NCI-H146 (cell line): ENCODE measurements around the gene ZNF26.
"Not testable (repeated sequence)": the region's sequence is repeated elsewhere in the genome, so short reads cannot be mapped to it uniquely, and the experiment has no call there.

Experiments
- DNase-seq: peaks from one replicate; lab custom pipeline; 2025; lab: John Stamatoyannopoulos, UW

Gene ZNF26

DNA sequence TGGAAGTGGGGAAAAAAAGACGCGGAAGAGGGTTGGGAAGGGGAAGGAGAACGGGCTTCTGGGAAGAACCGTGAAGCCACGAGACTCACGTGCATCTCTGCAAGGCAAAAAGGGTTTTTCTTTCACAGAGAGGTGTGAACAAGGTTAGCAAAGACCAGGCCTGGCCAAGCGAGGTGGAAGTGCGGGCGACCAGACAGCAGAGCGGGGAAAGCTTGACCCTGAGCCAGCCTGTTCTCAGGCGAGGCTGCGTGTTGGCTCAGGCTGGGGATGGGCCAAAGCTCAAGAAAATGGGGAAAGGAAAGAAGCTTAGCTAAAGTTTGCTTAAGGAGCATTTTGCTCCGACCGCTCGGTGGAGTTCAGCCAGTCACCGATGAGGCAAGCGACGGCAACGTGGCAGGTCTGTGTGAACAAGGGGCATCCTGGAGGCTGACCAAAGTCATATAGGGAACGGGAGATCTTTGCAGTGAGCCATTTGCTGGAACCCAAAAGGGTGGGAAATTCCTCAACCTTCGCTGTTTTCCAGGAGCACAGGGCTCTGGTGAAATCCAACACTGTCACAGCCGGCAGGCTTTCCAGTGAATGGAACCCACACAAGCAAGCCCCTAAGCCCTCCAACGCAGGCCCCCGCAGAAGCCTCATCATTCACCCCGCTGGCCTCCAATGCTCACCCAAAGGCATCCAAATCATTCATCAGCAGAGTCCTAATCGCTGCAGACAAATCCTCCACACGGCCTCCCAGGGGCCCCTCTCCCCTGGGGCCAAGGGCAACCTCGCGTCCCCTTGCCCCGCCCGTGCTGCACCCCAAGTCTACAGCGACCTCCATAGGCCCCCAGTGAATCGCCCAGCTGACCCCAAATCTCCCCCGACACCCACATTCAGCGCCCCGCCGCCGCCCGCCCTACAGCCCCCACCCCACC is 30.8 kb upstream of the ZNF26 start:
- DNase-seq: peak; percentile 41

DNA sequence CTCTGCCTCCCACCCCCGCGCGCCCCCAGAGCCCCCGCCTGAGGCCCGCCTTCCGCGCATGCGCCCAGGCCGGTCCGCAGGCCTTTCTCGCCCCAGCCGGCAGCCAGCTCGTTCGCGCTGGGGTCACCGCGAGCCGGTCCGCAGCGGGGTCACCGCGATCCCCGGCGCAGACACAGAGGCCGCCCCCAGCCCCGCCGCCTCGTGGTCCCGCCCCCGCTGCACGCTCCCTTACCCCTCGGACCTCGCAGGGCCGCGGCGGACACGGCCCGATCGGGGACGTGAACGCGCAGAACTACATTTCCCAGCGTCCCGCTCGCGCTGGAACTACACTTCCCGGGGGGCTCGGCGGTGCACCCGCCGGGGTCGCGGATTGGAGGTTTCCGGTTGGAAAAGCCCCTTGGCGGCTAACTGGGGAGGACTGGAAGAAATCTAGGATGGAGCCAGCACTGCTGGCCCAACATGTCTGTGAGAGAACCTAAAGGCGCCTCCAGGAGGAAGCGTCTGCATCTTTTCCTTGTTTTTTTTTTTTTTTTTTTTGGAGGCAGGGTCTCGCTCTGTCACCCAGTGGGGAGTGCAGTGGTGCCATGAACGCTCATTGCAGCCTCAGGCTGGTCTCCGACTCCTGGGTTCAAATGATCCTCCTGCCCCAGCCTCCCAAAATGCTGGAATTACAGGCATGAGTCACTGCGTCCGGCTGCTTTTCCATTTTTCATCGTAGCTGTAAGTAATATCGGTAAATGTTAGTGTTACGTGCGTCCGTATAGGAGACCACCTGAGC is 30.0 kb upstream of the ZNF26 start, which contains the start of gene ZNF605:
TSS of gene ZNF605 (minus strand) at position 296 of the 778 bp plus-strand sequence. CDS start 10,671 bp downstream, outside the sequence.
- peak; percentile 91 for DNase-seq

DNA sequence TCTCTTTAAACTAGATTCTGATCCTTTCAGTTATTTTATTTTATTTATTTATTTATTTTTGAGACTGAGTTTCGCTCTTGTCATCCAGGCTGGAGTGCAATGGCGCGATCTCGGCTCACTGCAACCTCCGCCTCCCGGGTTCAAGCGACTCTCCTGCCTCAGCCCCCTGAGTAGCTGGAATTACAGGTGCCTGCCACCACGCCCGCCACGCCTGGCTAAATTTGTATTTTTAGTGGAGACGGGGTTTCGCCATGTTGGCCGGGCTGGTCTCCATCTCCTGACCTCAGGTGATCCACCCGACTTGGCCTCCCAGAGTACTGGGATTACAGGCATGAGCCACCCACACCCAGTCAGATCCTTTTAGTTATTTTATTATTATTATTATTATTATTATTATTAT is 24.4 kb upstream of the ZNF26 start:
- DNase-seq: not testable (repeated sequence)

DNA sequence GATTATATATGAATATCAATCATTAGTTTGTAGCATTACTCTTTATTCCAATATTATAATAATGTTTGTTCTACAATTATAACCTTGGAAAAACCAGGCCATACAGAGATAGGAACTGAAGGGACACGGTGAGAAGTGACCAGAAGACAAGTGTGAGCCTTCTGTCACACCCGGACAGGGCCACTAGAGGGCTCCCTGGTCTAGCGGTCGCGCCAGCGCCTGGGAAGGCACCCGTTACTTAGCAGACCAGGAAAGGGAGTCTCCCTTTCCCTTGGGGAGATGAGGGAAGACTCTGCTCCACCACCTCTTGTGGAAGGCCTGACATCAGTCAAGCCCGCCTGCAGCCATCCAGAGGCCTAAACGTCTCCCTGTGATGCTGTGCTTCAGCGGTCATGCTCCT is 22.2 kb upstream of the ZNF26 start:
- not testable (repeated sequence) for DNase-seq

DNA sequence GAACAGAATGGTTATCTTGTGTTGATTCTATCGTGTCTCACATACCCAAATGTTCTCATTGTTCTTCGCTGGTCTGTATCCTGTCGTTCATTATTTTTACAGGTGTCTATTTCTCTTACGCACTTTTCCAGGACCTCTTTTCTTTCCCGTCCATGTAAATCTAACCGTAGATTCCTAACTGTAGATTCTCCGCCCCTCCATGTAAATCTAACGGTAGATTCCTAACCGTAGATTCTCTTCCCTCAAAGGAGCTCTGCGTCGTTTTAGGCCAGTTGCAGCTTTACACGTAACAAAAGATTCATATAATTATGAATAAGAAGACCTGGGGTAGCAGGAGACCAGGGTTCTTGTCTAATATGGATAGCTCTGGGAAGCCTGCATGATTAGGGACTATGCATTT is 20.4 kb upstream of the ZNF26 start:
- DNase-seq: no peak

DNA sequence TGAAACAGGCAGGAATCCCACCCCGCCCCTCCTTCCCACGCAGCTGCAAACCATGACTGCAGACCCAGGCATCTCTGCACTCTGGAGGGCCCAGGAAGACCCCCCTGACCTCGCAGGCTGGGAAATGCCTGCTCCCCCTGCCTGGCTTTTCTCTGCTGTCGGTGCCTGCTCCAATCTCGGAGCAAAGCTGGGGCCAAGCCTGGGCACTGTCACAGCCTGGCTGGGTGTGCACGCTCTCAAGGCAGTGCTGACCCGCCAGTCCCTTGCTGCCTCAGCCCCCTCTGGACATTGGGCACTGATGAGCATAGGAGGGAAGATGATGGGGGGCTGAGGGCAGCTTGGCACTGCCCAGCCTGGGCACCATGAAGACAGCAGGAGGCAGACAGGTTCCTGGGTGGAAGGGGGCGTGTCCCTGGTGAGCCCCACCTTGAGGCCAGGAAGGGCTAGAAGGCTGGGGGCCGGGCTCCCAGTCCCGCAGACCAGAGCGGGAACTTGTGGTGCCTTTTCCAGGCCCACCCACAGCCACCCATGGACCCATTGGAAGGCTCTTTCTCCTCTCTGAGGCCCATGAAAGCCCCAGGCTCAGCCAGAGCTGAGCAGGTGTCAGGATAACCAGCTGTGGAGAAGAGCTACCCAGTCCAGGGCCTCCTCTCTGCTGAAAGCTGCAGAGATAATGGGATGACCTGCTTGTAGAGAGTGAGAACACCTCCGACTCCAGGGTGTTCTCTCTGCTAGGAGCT is 19.3 kb upstream of the ZNF26 start:
- no peak for DNase-seq

DNA sequence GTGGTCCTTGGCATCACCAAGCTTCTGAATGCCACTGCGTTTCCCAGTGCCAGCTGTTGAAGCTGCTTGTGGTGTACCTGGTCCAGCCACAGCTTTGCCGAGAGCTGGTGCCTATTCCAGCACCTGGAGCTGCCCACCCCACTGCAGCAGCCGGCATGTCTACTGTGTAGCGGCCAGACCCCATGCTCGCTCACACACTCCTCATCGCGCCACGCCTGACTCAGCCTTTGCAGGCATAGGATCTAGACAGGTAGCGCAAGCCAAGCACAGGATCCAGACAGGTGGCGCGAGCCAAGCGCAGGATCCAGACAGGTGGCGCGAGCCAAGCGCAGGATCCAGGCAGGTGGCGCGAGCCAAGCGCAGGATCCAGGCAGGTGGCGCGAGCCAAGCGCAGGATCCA is 18.4 kb upstream of the ZNF26 start:
- DNase-seq: no peak

DNA sequence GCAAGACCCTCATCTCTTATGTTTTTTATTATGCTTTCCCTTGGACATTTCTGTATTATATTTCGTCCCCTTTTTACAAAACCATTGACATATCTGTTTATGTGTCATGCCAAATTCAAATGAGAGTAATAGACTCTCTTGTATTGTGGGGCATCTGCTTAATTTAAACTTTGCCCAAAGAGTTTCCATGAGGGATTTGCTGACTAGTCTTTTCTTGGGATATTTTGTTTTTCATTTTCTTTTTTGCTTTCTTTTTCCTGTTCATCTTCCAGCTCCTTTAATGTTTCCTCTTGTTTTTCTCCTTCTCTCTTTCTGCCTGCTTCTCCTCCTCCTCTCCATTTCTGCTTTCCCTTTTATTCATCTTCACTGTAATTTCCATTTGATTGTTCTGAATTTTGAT is 13.8 kb upstream of the ZNF26 start:
- DNase-seq: no peak

DNA sequence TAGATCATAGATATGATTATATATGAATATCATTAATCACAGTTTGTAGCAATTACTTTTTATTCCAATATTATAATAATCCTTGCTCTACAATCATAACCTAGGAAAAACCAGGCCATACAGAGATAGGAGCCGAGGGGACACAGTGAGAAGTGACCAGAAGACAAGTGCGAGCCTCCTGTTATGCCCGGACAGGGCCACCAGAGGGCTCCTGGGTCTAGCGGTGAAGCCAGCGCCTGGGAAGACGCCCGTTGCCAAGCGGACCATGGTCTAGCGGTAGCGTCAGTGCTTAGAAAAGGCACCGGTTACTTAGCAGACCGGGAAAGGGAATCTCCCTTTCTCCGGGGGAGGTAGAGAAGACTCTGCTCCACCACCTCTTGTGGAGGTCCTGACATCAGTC is 9.3 kb upstream of the ZNF26 start:
- DNase-seq: not testable (repeated sequence)

DNA sequence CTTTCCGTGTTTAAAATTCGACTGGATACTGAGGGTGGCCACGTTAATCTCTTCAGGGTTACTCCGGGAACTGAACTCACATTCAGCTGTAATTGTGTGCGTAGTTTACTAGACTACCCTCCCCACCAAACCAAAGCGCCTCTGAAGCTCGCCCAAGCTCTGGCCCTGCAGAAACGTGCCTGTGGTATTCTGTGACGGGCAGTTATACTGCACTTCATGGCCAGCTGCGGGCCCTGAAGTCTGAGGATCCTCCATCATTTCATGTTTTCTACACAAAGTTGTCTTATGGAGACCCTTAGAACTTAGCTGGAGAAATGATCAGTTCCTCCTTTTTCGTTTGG is 688 bp downstream of the ZNF26 start:
- DNase-seq: no peak

DNA sequence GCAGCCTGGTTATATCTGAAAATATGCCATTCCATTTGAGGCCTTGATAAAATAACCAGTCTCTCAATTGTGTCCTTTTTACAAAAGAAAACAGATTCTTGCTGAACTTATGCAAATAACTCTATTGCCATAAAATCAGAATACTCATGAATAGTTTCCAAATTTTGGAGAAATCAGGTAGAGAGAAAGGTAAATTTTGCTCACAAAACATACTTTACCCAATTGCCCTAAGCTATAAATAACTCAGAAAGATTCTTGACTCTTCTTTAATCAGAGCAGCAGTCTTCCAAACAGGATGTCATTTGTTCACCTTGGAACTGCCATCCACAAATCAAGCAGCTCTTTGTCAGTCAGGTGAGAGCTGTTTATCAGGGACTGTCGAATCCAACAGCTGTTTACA is 12.6 kb downstream of the ZNF26 start:
- DNase-seq: no peak

DNA sequence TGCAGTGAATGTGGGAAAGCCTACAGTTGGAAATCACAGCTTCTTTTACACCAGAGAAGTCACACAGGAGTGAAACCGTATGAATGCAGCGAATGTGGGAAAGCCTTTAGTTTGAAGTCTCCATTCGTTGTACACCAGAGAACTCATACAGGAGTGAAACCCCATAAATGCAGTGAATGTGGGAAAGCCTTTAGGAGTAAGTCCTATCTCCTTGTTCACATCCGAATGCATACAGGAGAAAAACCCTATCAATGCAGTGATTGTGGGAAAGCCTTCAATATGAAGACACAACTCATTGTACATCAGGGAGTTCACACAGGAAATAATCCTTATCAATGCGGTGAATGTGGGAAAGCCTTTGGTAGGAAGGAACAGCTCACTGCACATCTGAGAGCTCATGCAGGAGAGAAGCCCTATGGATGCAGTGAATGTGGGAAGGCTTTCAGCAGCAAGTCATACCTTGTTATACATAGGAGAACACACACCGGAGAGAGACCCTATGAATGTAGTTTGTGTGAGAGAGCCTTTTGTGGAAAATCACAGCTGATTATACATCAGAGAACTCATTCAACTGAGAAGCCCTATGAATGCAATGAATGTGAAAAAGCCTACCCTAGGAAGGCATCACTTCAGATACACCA is 24.6 kb downstream of the ZNF26 start:
- no peak for DNase-seq

DNA sequence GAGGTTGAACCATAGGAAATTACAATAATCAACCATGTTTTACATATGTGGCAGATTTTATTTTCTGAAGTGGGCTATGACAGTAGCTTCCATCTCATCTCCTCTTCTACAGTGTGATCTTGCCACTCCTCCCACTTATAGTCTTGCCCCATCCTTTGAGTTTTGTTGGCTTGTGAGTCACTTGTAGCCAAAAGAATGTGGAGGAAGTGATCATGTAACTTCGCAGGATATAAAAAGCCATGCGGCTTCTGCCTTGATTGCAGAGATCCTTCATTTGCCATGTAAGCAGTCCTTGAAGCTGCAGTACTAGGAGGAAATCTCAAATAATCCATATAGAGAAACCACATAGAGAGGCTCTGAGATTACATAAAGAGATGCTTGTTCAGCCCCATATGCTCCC is 37.4 kb downstream of the ZNF26 start:
- no peak for DNase-seq

DNA sequence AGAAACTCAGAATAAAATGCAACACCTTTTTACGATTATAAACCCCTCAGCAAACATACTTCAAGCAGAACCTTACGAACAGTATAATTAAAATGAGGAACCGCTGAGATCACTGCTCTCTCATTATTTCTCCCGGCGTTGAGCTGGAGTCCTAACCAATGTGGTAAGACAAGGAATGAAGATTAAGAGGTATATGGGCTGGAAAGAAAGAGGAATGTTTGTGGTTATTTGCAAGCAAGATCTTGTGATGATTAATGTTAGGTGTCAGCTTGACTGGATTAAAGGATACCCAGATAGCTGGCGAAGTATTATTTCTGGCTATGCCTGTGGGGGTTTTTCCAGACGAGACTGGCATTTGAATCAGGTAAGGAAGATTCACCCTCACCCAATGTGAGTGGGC is 40.8 kb downstream of the ZNF26 start:
- no peak for DNase-seq

DNA sequence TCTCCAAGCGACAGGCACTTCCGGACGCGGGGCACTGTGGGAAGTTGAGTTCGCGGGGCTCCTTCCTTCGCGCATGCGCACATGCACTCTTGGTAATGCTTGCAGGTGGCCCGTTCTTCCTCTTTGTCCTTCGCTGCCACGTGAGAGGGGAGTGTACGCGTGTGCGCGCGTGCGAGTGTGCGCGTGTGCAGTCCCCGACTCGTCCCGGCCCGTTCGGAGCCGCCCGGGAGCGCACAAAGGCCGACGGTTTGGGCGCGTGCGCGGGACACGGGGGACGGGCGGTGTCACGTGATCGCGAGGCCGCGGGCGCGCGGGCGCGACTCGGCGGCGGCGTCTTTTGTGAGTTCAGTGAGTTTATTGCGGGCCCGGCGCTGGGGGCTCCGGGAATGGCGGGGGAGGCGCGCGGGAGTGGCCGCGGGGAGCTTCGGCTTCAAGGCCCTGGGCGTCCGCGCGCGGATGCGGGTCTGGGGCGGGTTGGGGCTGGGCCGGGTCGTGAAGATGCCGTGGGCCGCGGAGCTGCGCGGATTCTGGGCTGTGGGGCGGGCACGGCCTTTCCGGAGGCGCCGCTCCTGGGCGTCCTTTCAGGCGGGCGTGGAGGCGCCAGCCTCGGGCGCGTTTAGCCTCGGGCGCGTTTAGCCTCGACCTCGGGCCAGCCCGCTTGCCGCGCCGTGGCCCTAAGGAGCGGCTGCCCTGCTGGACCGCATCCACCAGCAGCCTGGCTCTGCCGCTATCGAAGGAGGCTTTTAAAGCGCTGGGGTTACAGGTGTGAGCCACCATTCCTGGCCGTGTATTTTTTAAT is 51.2 kb downstream of the ZNF26 start, which contains the start of gene ZNF84:
TSS of gene ZNF84 (plus strand) at position 303 of the 799 bp plus-strand sequence. CDS start 3,959 bp downstream, outside the sequence.
- peak; percentile 99 for DNase-seq

DNA sequence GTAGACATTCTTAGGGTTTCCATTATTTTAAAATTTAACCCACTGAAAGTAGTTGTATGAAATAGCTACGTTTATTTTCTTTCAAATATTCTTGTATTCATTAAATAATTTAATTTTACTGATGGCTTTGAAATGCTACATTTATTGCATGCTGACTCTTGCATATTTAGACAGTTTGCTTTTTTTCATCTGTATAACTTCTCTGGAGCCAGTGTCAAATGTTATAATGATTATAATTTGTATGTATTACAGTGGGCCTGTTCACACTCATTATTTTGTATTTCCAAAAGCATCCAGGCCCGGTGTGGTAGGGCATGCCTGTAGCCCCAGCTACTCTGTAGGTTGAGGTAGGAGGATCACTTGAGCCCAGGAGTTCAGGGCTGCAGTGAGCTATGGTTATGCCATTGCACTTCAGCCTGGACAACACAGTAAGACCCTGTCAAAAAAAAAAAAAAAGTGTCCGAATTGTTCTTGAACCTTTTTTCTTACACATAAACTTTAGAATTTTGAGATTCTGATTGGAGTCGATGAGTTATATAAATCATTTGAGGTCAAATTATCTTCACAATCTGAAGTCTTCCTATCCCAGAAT is 52.0 kb downstream of the ZNF26 start:
- no peak for DNase-seq

DNA sequence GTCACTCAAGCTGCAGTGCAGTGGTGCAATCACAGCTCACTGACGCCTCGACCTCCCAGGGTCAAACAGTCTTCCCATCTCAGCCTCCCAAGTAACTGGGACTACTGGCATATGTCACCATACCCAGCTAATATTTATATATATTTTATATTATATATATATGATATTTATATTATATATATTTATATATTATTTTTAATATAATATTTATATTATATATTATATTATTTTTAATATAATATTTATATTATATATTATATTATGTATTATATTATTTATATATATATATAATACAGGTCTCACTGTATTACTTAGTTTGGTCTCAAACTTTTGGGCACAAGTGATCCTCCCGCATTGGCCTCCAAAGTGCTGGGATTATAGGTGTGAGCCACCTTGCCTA is 60.5 kb downstream of the ZNF26 start:
- DNase-seq: no peak

DNA sequence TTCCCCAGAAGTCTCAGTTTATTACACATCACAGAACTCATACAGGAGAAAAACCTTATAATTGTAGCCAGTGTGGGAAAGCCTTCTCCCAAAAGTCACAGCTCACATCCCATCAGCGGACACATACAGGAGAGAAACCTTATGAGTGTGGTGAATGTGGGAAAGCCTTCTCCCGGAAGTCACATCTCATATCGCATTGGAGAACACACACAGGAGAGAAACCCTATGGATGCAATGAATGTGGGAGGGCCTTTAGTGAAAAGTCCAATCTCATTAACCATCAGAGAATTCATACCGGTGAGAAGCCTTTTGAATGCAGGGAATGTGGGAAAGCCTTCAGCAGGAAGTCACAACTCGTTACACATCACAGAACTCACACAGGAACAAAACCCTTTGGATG is 71.3 kb downstream of the ZNF26 start:
- no peak for DNase-seq

DNA sequence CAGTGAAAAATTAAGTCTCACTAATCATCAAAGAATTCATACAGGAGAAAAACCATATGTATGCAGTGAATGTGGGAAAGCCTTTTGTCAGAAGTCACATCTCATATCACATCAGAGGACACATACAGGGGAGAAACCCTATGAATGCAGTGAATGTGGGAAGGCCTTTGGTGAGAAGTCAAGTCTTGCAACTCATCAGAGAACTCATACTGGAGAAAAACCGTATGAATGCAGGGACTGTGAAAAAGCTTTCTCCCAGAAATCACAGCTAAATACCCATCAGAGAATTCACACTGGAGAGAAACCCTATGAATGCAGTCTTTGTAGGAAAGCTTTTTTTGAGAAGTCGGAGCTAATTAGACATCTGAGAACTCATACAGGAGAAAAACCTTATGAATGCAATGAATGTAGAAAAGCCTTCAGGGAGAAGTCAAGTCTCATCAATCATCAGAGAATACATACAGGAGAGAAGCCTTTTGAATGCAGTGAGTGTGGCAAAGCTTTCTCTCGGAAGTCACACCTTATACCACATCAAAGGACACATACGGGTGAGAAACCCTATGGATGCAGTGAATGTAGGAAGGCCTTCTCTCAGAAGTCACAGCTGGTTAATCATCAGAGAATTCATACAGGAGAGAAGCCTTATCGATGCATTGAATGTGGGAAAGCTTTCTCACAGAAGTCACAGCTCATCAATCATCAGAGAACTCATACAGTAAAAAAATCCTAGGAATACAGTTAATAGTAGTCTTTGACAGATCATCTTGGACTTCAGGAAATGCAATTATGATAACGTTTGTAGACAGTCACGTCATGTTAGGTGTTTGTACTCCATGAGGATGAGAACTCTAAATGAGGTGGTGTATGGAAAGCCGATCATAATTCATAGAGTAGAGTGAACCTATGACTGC is 72.3 kb downstream of the ZNF26 start:
- no peak for DNase-seq

DNA sequence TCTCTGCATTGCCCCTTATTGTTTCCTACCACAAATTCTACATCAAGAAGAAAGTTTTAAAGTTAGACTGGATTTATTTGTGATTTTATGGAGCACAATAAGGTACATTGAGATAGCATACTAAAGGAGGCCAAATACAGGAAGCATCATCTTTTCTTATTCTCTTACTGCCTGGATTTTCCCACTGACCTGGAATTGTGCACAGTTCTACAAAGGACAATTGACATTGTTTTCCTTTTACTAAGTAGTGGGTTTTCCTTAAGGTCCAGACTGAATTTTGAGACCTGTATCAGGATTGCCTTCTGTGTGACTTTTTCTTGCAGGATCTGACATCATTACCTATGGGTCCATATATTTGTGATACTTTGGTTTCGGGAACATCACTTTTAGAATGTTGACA is 75.8 kb downstream of the ZNF26 start:
- no peak for DNase-seq
